Caco-2 (cell line): ENCODE measurements around the gene SNCG. TPM values are rescaled to one million over a fixed set of nuclear protein-coding genes. Genes with fewer than 3 reads are reported as not detected.
A peak's percentile ranks its signal among the peaks of the same experiment; 100 is the strongest.

Experiments
- BruUV-seq: library from RNA; stranded (reverse); fragments of 400-500 nt; replicated peaks from 2 replicates; lab custom pipeline; 2021; lab: Mats Ljungman, UMichigan
- CTCF ChIA-PET: fragments of 300-600 bp; sonication (Branson Sonifier 250); formaldehyde crosslinking; loops from one replicate; lab custom pipeline; 2022; ENCODE audit warnings: antibody characterized with exemption; lab: Charles Lee
- POLR2A ChIA-PET: fragments of 300-600 bp; sonication (Branson Sonifier 250); formaldehyde crosslinking; loops from one replicate; lab custom pipeline; 2022; ENCODE audit warnings: antibody characterized with exemption; lab: Charles Lee
- DNase-seq, 2 experiments: peaks; one replicate each; pipeline versions ENCODE4 v3.0.0 to v3.0.0-alpha.2; 2020 to 2022
- H3K27me3 ChIP-seq: replicated peaks from 2 replicates; pipeline ENCODE4 v1.6.0; 2011; ENCODE audit warnings: low read length; ENCODE audit not compliant: control insufficient read depth, insufficient read depth
- H3K36me3 ChIP-seq: 2 replicates; pipeline ENCODE4 v1.5.1; 2011; ENCODE audit warnings: low read length; ENCODE audit not compliant: control insufficient read depth, insufficient read depth
- H3K4me1 ChIP-seq: fragments of 250-450 bp; sonication (Bioruptor Pico); 2 replicates; pipeline ENCODE4 v1.5.1; 2020; ENCODE audit warnings: mild to moderate bottlenecking
- H3K4me3 ChIP-seq: 2 replicates; pipeline ENCODE4 v1.5.1; 2011; ENCODE audit warnings: low read depth, mild to moderate bottlenecking, control low read depth, low read length
- H3K9me3 ChIP-seq: fragments of 250-450 bp; sonication (Bioruptor Pico); 2 replicates; pipeline ENCODE4 v1.5.1; 2020; ENCODE audit warnings: mild to moderate bottlenecking, moderate library complexity
- H3K27ac Mint-ChIP-seq: one replicate; pipeline ENCODE4 v1.8.0; 2022; ENCODE audit warnings: mixed read lengths; ENCODE audit not compliant: unreplicated experiment
- H3K27me3 Mint-ChIP-seq: one replicate; pipeline ENCODE4 v1.8.0; 2022; ENCODE audit warnings: mixed read lengths; ENCODE audit not compliant: insufficient read depth, unreplicated experiment
- H3K36me3 Mint-ChIP-seq: one replicate; pipeline ENCODE4 v1.8.0; 2022; ENCODE audit warnings: mild to moderate bottlenecking, mixed read lengths; ENCODE audit not compliant: insufficient read depth, unreplicated experiment
- H3K4me1 Mint-ChIP-seq: one replicate; pipeline ENCODE4 v1.8.0; 2022; ENCODE audit warnings: low read depth, mixed read lengths; ENCODE audit not compliant: unreplicated experiment
- H3K4me3 Mint-ChIP-seq: one replicate; pipeline ENCODE4 v1.8.0; 2022; ENCODE audit warnings: mild to moderate bottlenecking, moderate library complexity, mixed read lengths; ENCODE audit not compliant: unreplicated experiment
- H3K9me3 Mint-ChIP-seq: one replicate; pipeline ENCODE4 v1.8.0; 2022; ENCODE audit warnings: mixed read lengths; ENCODE audit not compliant: unreplicated experiment
- intact Hi-C: fragments of 100-400 bp; cut with micrococcal nuclease; formaldehyde crosslinking; loops from one replicate; pipeline ENCODE4 v1.10.0; 2022; ENCODE audit not compliant: unreplicated experiment
- total RNA-seq: library from RNA; stranded (reverse); gene quantifications from 2 replicates; pipeline ENCODE4 v1.2.3, GENCODE V29; 2022
- TF ChIP-seq, protein P1 (sequence below), 2 experiments: fragments of 200-600 bp in 1 of 2; IDR thresholded peaks; 1 replicate in 1 of 2; 2 replicates in 1 of 2; pipeline versions ENCODE4 v1.5.1 to v1.8.0; 2011 to 2022; ENCODE audit warnings: antibody characterized with exemption in 1 of 2, control low read depth in 1 of 2, inconsistent platforms in 1 of 2, low read depth in 1 of 2, low read length in 1 of 2, mild to moderate bottlenecking in 1 of 2, moderate library complexity in 1 of 2; ENCODE audit not compliant: insufficient read depth in 1 of 2, severe bottlenecking in 1 of 2, unreplicated experiment in 1 of 2

Gene SNCG
- total RNA-seq, 1 experiment from 2014 or later = 0.45 TPM

DNA sequence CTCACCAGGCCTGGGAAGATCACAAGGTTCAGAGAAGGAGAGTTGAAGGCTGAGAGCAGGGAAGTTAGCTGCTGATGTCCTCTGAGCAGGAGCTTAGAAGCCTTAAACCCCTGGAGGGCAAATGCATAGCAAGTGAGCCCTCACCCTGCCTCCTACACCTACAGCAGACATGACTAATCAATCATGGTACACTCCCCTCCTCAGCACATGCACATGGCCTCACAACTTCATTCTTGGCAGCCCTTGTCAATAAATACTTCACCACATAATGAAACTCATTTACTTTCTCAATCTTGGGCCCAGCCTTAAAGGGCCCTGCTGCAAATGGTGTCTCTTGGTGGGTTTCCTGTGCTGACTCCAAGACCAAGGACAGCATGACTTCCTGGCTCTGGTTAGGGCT, 13.9 kb upstream of the SNCG start:
- Mint-ChIP-seq H3K4me1 (no peaks in the 10 kb centered on the region), H3K36me3 (peaks cover 8% of the 10 kb centered on the region), H3K4me3 (no peak overlapping the region), H3K27me3 (no peaks in the 10 kb centered on the region), H3K9me3 (no peaks in the 10 kb centered on the region), H3K27ac (no peak overlapping the region)
- DNase-seq = peak in 1 of 2 experiments; percentile 14
- no peaks in the 10 kb centered on the region for H3K4me1 ChIP-seq
- no peaks in the 10 kb centered on the region for H3K9me3 ChIP-seq
- intact Hi-C loops = no loop called here
- CTCF ChIA-PET = no interaction called here
- H3K4me3 ChIP-seq = no peak overlapping the region
- no TSS peak for BruUV-seq
- no peaks in the 10 kb centered on the region for H3K27me3 ChIP-seq
- POLR2A ChIA-PET = no interaction called here
- TF ChIP-seq, protein P1, sequence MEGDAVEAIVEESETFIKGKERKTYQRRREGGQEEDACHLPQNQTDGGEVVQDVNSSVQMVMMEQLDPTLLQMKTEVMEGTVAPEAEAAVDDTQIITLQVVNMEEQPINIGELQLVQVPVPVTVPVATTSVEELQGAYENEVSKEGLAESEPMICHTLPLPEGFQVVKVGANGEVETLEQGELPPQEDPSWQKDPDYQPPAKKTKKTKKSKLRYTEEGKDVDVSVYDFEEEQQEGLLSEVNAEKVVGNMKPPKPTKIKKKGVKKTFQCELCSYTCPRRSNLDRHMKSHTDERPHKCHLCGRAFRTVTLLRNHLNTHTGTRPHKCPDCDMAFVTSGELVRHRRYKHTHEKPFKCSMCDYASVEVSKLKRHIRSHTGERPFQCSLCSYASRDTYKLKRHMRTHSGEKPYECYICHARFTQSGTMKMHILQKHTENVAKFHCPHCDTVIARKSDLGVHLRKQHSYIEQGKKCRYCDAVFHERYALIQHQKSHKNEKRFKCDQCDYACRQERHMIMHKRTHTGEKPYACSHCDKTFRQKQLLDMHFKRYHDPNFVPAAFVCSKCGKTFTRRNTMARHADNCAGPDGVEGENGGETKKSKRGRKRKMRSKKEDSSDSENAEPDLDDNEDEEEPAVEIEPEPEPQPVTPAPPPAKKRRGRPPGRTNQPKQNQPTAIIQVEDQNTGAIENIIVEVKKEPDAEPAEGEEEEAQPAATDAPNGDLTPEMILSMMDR (IDR thresholded peaks at IDR 0.05; ENCODE audit: insufficient read depth in 1 of 2, low read depth in 1 of 2, low read length in 1 of 2, severe bottlenecking in 1 of 2, unreplicated experiment in 1 of 2) = no peak
- no peaks in the 10 kb centered on the region for H3K36me3 ChIP-seq

DNA sequence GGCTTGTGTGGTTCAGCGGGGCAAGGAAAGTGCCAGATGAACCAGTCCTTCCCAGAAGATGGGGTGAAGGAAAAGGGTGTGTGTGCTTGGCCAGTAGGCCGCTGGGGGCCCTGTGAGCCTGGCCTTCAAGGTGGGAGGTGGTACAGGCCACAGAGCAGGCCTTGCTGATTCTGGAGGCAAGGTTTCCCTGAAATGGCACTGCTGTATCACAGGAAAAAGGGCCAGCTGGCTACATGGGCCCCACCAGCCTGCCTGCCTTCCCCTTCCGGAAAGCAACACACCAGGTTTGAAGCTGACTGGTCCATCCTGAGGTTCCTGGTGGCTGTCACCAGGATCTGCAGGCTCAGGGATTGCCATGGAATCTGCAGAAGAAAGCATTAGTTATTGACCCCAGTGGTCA, 13.5 kb upstream of the SNCG start:
- ChIA-PET CTCF (interaction anchor here (2.2 kb wide), 1 partner anchor 22 kb away, joined by 10 read pairs; no protein-coding TSS in a partner anchor), POLR2A (no interaction called here)
- Mint-ChIP-seq H3K9me3 (no peaks in the 10 kb centered on the region), H3K36me3 (peaks cover 4% of the 10 kb centered on the region), H3K27ac (no peak overlapping the region), H3K27me3 (no peaks in the 10 kb centered on the region), H3K4me1 (no peaks in the 10 kb centered on the region), H3K4me3 (no peak overlapping the region)
- DNase-seq = no peak
- H3K9me3 ChIP-seq = no peaks in the 10 kb centered on the region
- H3K4me1 ChIP-seq = no peaks in the 10 kb centered on the region
- TF ChIP-seq, protein P1 (IDR thresholded peaks at IDR 0.05; ENCODE audit: insufficient read depth in 1 of 2, low read depth in 1 of 2, low read length in 1 of 2, severe bottlenecking in 1 of 2, unreplicated experiment in 1 of 2) = no peak
- no peaks in the 10 kb centered on the region for H3K27me3 ChIP-seq
- no peak overlapping the region for H3K4me3 ChIP-seq
- intact Hi-C loops = no loop called here
- H3K36me3 ChIP-seq = no peaks in the 10 kb centered on the region
- BruUV-seq = no TSS peak

DNA sequence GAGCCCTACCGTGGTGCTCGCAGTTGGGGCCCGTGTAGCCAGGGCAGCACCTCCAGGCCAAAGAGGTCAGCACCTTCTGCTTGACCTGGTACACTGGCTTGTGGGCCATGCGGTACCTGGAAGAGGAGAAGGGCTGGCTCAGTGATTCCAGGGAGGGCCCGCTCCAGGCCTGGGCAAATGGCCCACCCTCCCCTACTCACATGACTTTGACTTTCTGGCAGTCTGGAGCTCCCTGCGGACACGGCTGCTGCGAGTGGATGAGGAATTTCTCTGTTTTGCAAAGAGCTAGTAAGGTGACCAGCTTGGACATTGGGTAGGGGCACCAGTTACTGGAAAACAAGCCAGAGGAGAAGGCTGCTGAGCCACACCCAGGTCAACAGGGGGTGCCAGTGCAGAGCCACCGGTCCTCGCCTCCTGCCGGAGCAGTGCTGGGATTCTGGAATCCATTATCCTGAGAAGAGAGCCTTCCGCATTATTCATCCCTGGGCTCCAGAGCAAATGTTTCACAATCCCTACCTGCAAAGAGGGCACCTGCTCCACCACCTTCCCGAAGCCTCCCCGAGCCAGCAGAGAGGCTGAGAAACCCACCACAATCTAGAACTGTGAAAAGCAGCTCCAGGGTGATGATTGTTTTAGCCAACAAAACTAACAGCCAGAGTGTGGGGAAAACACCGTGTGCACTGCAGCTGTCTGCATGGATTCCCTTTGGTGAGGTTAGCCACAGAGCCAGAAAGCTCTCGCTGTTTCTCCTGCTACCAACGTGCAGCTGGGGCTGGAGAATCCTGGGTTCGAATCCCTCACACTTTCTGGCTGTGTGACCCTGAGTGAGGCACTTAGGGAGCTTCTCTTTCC, 12.8 kb upstream of the SNCG start:
- CTCF ChIA-PET = interaction anchor here (0.9 to 2.2 kb wide), 3 partner anchors 21 to 26 kb away, joined by 3 to 10 read pairs (median 5); no protein-coding TSS in a partner anchor
- H3K9me3 Mint-ChIP-seq = no peaks in the 10 kb centered on the region

More for the DNA sequence above, 12.8 kb upstream of the SNCG start:
- BruUV-seq = no TSS peak
- H3K27me3 Mint-ChIP-seq = no peaks in the 10 kb centered on the region
- H3K4me3 ChIP-seq = no peak overlapping the region
- no peaks in the 10 kb centered on the region for H3K36me3 ChIP-seq
- no peaks in the 10 kb centered on the region for H3K4me1 ChIP-seq
- TF ChIP-seq, protein P1 (IDR thresholded peaks at IDR 0.05; ENCODE audit: insufficient read depth in 1 of 2, low read depth in 1 of 2, low read length in 1 of 2, severe bottlenecking in 1 of 2, unreplicated experiment in 1 of 2) = peak; percentile 13 to 39
- POLR2A ChIA-PET = no interaction called here
- H3K4me3 Mint-ChIP-seq = no peak overlapping the region
- DNase-seq = peak; percentile 41 to 43
- H3K9me3 ChIP-seq = no peaks in the 10 kb centered on the region
- no peaks in the 10 kb centered on the region for H3K4me1 Mint-ChIP-seq
- no peaks in the 10 kb centered on the region for H3K36me3 Mint-ChIP-seq
- H3K27me3 ChIP-seq = no peaks in the 10 kb centered on the region
- intact Hi-C loops = no loop called here
- no peak overlapping the region for H3K27ac Mint-ChIP-seq
